HEK293 (cell line): ENCODE data around the gene ACVR2A.

Source experiments
- CTCF ChIA-PET: fragments of 350-600 bp; formaldehyde crosslinking; extraction: SDS; loops from one replicate; lab custom pipeline; 2021; ENCODE audit warnings: antibody characterized with exemption; lab: Yijun Ruan, JAX
- POLR2A ChIA-PET: fragments of 300-600 bp; formaldehyde crosslinking; extraction: SDS; loops from one replicate; lab custom pipeline; 2020; ENCODE audit warnings: antibody characterized with exemption, inconsistent platforms; lab: Yijun Ruan, JAX
- H3K27ac ChIP-seq: fragments of 200-500 bp; sonication (Bioruptor generic); 2 replicates; pipeline ENCODE4 v1.5.1; 2014; ENCODE audit warnings: low read depth, low read length, control low read depth, inconsistent platforms; ENCODE audit errors: extremely low read depth
- H3K36me3 ChIP-seq, 2 experiments: fragments of 200-500 bp in 1 of 2; sonication (Bioruptor generic) in 1 of 2; 1 replicate in 1 of 2; 2 replicates in 1 of 2; pipeline ENCODE4 v1.5.1; 2014 to 2017; ENCODE audit warnings: inconsistent platforms in 2 of 2, low read length in 2 of 2; ENCODE audit not compliant: control insufficient read depth in 2 of 2, insufficient read depth in 1 of 2
- H3K4me1 ChIP-seq: fragments of 200-500 bp; sonication (Bioruptor generic); 2 replicates; pipeline ENCODE4 v1.5.1; 2014; ENCODE audit warnings: mild to moderate bottlenecking, low read length, inconsistent platforms; ENCODE audit not compliant: control insufficient read depth, insufficient read depth
- H3K4me3 ChIP-seq: 2 replicates; pipeline ENCODE4 v1.5.1; 2011; ENCODE audit warnings: low read depth, mild to moderate bottlenecking, control low read depth, low read length, moderate library complexity
- H3K9me3 ChIP-seq: fragments of 200-500 bp; sonication (Bioruptor generic); 2 replicates; pipeline ENCODE4 v1.5.1; 2014; ENCODE audit warnings: low read depth, low read length, inconsistent platforms; ENCODE audit not compliant: control insufficient read depth, insufficient read depth
- AEBP2 ChIP-seq: fragments of 450-650 bp; formaldehyde crosslinking; IDR thresholded peaks from 2 replicates; pipeline ENCODE4 v1.5.1; 2016; ENCODE audit warnings: missing biosample characterization, missing genetic modification characterization, borderline replicate concordance
- ELK4 ChIP-seq: IDR thresholded peaks from 2 replicates; pipeline ENCODE4 v1.6.1; 2011; ENCODE audit warnings: mild to moderate bottlenecking, low read depth, low read length, borderline replicate concordance
- KLF1 ChIP-seq: fragments of 450-650 bp; formaldehyde crosslinking; IDR thresholded peaks from 2 replicates; pipeline ENCODE4 v1.5.1; 2016; ENCODE audit warnings: missing biosample characterization, missing genetic modification characterization
- KLF10 ChIP-seq: fragments of 450-650 bp; IDR thresholded peaks from 2 replicates; pipeline ENCODE4 v1.5.1; 2018; ENCODE audit warnings: missing biosample characterization, mild to moderate bottlenecking, missing genetic modification characterization
- PATZ1 ChIP-seq: fragments of 450-650 bp; formaldehyde crosslinking; IDR thresholded peaks from 2 replicates; pipeline ENCODE4 v1.5.1; 2016; ENCODE audit warnings: missing biosample characterization, missing genetic modification characterization
- RBAK ChIP-seq: fragments of 450-650 bp; formaldehyde crosslinking; IDR thresholded peaks from 2 replicates; pipeline ENCODE4 v1.5.1; 2016; ENCODE audit warnings: missing biosample characterization, missing genetic modification characterization
- SETDB1 ChIP-seq: IDR thresholded peaks from one replicate; pipeline ENCODE4 v1.6.1; 2017; ENCODE audit warnings: mild to moderate bottlenecking, low read length, moderate library complexity, mixed read lengths; ENCODE audit not compliant: insufficient read length
- ZBTB26 ChIP-seq: fragments of 450-650 bp; formaldehyde crosslinking; optimal IDR thresholded peaks from 2 replicates; pipeline ENCODE3; 2016; ENCODE audit warnings: missing biosample characterization, mild to moderate bottlenecking, missing genetic modification characterization
- ZIC2 ChIP-seq: fragments of 450-650 bp; formaldehyde crosslinking; IDR thresholded peaks from 2 replicates; pipeline ENCODE4 v1.5.1; 2016; ENCODE audit warnings: missing biosample characterization, missing genetic modification characterization
- ZNF140 ChIP-seq: fragments of 450-650 bp; formaldehyde crosslinking; IDR thresholded peaks from 2 replicates; pipeline ENCODE4 v1.5.1; 2016; ENCODE audit warnings: missing biosample characterization, missing genetic modification characterization
- ZNF23 ChIP-seq: fragments of 450-650 bp; formaldehyde crosslinking; IDR thresholded peaks from 2 replicates; pipeline ENCODE4 v1.5.1; 2016; ENCODE audit warnings: missing biosample characterization, missing genetic modification characterization, borderline replicate concordance
- ZNF335 ChIP-seq: fragments of 450-650 bp; formaldehyde crosslinking; conservative IDR thresholded peaks from 2 replicates; pipeline ENCODE4 v1.5.1; 2016; ENCODE audit warnings: missing biosample characterization, missing genetic modification characterization
- ZNF571 ChIP-seq: fragments of 450-650 bp; formaldehyde crosslinking; IDR thresholded peaks from 2 replicates; pipeline ENCODE4 v1.5.0; 2017; ENCODE audit warnings: missing biosample characterization, missing genetic modification characterization
- ZNF658 ChIP-seq: fragments of 450-650 bp; formaldehyde crosslinking; IDR thresholded peaks from 2 replicates; pipeline ENCODE4; 2016; ENCODE audit warnings: missing biosample characterization, missing genetic modification characterization
- ZNF664 ChIP-seq: fragments of 450-650 bp; formaldehyde crosslinking; IDR thresholded peaks from 2 replicates; pipeline ENCODE4 v1.5.1; 2016; ENCODE audit warnings: missing biosample characterization, missing genetic modification characterization
- ZNF785 ChIP-seq: fragments of 450-650 bp; formaldehyde crosslinking; IDR thresholded peaks from 2 replicates; pipeline ENCODE4 v1.5.1; 2016; ENCODE audit warnings: missing biosample characterization, missing genetic modification characterization
- TF ChIP-seq, protein P1 (sequence below): fragments of 450-650 bp; formaldehyde crosslinking; IDR thresholded peaks from 2 replicates; pipeline ENCODE4 v1.5.0; 2017; ENCODE audit warnings: missing biosample characterization, missing genetic modification characterization, borderline replicate concordance

Gene ACVR2A

GRCh38 chr2:147806846-147807245, 38.0 kb upstream of the ACVR2A start (continued):
- TF ChIP-seq, protein P1, sequence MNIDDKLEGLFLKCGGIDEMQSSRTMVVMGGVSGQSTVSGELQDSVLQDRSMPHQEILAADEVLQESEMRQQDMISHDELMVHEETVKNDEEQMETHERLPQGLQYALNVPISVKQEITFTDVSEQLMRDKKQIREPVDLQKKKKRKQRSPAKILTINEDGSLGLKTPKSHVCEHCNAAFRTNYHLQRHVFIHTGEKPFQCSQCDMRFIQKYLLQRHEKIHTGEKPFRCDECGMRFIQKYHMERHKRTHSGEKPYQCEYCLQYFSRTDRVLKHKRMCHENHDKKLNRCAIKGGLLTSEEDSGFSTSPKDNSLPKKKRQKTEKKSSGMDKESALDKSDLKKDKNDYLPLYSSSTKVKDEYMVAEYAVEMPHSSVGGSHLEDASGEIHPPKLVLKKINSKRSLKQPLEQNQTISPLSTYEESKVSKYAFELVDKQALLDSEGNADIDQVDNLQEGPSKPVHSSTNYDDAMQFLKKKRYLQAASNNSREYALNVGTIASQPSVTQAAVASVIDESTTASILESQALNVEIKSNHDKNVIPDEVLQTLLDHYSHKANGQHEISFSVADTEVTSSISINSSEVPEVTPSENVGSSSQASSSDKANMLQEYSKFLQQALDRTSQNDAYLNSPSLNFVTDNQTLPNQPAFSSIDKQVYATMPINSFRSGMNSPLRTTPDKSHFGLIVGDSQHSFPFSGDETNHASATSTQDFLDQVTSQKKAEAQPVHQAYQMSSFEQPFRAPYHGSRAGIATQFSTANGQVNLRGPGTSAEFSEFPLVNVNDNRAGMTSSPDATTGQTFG: no peak
- TF ChIP-seq RBAK (no peak), SETDB1 (no peak), ZNF140 (no peak), KLF10 (tag by site-specific recombination) (no peak), ZBTB26 (tag by site-specific recombination) (no peak), ZIC2 (tag by site-specific recombination) (no peak)
- TF ChIP-seq, all 188 proteins: peak for 0

DNA sequence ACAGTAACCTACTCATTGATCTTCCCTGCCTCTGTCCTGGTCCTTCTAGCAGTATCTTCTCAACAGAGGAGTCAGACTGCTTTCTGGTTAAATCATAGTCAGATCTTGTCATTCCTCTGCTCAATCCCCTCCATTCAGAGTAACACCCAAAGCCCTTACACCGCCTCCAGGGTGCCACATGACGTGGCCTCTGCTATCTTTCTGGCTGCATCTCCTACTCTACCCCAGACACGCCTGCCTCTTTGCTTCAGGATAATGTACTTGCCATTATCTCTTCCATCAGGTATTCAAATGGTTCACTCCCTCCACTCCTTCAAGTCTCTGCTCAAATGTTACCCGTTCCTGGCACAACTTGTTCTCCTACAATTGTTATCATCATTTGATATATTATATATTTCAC, 36.3 kb upstream of the ACVR2A start:
- ChIA-PET POLR2A (no interaction called here), CTCF (no interaction called here)
- Histone ChIP-seq H3K27ac (no peak overlapping the region), H3K4me3 (no peak overlapping the region), H3K4me1 (no peaks in the 10 kb centered on the region; the same call in 1 of the 2 replicates), H3K36me3 (no peaks in the 10 kb centered on the region), H3K9me3 (no peaks in the 10 kb centered on the region)
- TF ChIP-seq PATZ1 (tag by site-specific recombination) (no peak), ZNF664 (tag by site-specific recombination) (no peak), ZNF785 (no peak), ZNF571 (tag by site-specific recombination) (no peak), KLF1 (no peak), ZNF658 (tag by site-specific recombination) (no peak)

DNA sequence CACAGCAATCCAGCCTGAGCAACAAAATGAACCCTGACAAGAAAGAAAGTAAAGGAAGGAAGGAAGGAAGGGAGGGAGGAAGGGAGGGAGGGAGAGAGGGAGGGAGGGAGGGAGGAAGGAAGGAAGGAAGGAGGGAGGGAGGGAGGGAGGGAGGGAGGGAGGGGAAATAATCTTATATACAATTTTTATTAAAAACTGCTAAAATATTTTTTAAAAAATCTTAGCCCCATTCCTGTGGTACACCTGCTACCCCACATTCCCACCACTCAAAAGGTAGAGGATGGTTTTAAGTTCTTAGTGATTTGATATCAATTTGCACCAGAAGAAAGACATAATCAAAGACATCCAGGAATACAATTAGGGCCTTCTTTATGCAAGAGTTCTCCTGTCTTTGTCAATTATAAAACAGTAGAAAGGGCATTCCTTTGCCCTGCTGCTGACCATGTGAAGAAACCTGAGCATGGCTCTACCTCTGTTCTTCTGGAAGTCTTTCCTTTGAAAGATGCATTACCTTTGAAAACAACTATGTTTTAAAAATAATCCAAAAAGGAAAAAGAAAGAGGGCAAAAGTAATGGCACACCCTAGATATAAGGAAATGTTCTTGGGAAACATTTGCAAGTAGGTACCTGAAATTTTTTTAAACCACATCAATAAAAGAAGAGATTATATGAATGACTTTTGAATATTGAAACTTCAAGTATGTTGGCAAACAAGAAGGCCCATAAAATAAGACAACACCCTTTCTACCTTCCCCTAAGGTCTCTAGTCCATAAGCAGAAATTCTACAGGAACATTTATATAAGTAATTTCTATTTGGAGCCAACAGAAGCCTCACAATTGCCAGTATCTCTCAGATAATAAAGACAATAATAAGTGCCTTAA, 33.7 kb upstream of the ACVR2A start:
- H3K4me3 ChIP-seq: no peak overlapping the region
- CTCF ChIA-PET: no interaction called here
- POLR2A ChIA-PET: no interaction called here
- no peaks in the 10 kb centered on the region for H3K36me3 ChIP-seq
- no peak overlapping the region for H3K27ac ChIP-seq
- TF ChIP-seq ZNF335: no peak
- TF ChIP-seq ELK4: no peak
- TF ChIP-seq AEBP2 (tag by site-specific recombination): no peak
- no peak for TF ChIP-seq ZNF23
- TF ChIP-seq, all 188 proteins: peak for 0
- Histone ChIP-seq H3K9me3 (no peaks in the 10 kb centered on the region), H3K4me1 (no peaks in the 10 kb centered on the region; the same call in 1 of the 2 replicates)
